Cortex of kidney (tissue), 1 donor: ENCODE data around the gene RBPMS2.

Source experiments
- DNase-seq: peaks from one replicate; lab custom pipeline; 2025; lab: John Stamatoyannopoulos, UW

RBPMS2 gene

GRCh38 chr15:64691896-64692565 is 83.4 kb downstream of the RBPMS2 start:
- DNase-seq, result no peak

DNA sequence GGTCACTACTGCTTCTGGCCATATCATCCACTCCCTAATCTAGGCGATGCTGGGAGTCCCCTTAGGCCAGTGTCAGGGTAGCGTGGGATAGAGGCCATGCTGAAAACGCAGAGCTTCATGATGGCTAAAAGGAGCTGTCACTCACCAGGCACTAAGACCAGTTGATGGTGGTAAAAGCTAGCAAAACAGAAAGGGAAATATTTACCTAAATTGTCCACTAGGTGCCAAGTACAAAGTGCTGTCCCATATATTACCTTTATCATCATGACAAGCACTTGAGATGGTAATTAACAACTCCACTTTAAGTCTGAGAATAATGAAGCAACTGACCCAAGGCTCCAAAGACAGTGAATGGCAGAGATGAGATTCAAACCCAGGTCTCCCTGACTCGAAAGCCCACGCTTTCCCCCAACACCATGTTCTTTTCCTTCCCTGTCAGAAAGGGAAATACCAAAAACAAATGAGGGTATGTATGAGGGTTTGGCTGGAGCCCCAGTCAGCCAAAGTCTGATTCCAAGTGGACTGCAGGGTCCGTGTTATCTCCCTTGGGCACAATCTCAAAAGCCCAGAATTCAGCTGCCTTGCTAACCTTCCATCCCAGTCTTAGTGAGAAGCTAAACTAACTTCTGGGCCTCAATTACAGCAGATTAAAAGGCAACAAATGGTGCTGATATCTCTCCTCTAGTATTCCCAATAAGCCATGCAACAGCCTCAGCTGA is 84.7 kb downstream of the RBPMS2 start:
- no peak for DNase-seq

GRCh38 chr15:64690008-64690407 is 85.4 kb downstream of the RBPMS2 start:
- DNase-seq, result no peak
